ENCODE data around the gene RAB3GAP2. TPM values are rescaled to one million over a fixed set of nuclear protein-coding genes. Genes with fewer than 3 reads are reported as not detected.

Gene RAB3GAP2
- total and polyA plus RNA-seq, 12 donors = 8.0 to 45.0 (median 30.0) TPM

DNA sequence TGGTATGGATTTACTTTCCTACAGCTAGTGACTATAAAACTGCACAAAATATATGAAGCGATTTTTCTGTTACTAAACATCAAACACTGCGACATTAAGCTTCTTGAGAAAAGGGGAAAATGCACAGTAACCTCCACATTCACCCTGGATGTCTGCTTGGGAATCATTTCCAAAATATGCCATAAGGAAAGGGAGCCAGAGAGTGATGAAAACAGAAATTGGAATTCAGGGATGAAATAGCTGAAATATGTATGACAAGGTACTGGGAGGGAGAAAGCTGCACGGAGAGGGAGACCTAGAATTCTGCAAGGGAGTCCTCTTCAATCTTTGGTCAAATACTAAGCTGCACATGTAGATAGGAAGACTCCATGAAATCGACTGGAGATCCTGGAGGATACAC lies 31.6 kb upstream of the RAB3GAP2 start:
- intact Hi-C loops (cut with DNase I) = no loop called here
- H3K4me3 ChIP-seq = no peak overlapping the region
- 72 to 85% (median 74%) methylated on average over 4 of the region's 4 CpGs for WGBS, 4 donors

DNA sequence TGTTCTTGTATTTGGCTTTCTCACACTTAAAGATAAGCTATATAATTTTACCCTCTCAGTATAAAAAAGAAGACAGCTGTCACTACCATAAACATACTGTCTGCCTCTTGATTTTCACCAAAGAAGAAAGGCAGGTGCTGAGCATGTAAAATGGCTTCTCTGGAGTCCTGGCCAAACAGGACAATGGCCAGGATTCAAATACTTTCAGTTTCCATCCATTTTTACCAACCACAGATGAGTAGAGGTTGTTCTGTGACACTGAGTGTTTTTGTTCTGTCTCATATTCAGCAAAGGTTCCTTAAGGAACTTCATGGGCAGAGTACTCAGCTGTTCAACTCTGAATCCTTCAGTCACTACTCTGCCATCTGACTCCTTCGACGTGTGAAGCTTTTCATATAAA lies 29.4 kb upstream of the RAB3GAP2 start:
- no peak for TF ChIP-seq POLR2A (IDR thresholded peaks at IDR 0.05)
- TF ChIP-seq, protein P1, sequence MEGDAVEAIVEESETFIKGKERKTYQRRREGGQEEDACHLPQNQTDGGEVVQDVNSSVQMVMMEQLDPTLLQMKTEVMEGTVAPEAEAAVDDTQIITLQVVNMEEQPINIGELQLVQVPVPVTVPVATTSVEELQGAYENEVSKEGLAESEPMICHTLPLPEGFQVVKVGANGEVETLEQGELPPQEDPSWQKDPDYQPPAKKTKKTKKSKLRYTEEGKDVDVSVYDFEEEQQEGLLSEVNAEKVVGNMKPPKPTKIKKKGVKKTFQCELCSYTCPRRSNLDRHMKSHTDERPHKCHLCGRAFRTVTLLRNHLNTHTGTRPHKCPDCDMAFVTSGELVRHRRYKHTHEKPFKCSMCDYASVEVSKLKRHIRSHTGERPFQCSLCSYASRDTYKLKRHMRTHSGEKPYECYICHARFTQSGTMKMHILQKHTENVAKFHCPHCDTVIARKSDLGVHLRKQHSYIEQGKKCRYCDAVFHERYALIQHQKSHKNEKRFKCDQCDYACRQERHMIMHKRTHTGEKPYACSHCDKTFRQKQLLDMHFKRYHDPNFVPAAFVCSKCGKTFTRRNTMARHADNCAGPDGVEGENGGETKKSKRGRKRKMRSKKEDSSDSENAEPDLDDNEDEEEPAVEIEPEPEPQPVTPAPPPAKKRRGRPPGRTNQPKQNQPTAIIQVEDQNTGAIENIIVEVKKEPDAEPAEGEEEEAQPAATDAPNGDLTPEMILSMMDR (IDR thresholded peaks at IDR 0.05) = no peak
- no peak overlapping the region for H3K27ac ChIP-seq
- no peak overlapping the region for H3K4me3 ChIP-seq
- no peaks in the 10 kb centered on the region for H3K9me3 ChIP-seq (replicated peaks in 1 of 3)
- intact Hi-C loops (cut with DNase I) = no loop called here
- WGBS, 4 donors = 43 to 47% (median 45%) methylated on average over 2 of the region's 2 CpGs
- no peaks in the 10 kb centered on the region for H3K27me3 ChIP-seq
- peaks cover 0 to 11% of the 10 kb centered on the region in 2 donors for H3K4me1 ChIP-seq (replicated peaks in 1 of 2)
- no peak for DNase-seq
- no peaks in the 10 kb centered on the region for H3K36me3 ChIP-seq (replicated peaks in 1 of 2)

More for the DNA sequence above, 31.6 kb upstream of the RAB3GAP2 start:
- Histone ChIP-seq H3K36me3 (replicated peaks in 1 of 2) (no peaks in the 10 kb centered on the region), H3K27ac (no peak overlapping the region), H3K9me3 (replicated peaks in 1 of 3) (no peaks in the 10 kb centered on the region), H3K4me1 (replicated peaks in 1 of 2) (peaks cover 0 to 11% of the 10 kb centered on the region in 2 donors), H3K27me3 (no peaks in the 10 kb centered on the region)
- no peak for TF ChIP-seq POLR2A (IDR thresholded peaks at IDR 0.05)
- TF ChIP-seq, protein P1 (IDR thresholded peaks at IDR 0.05) = no peak
- DNase-seq = no peak

DNA sequence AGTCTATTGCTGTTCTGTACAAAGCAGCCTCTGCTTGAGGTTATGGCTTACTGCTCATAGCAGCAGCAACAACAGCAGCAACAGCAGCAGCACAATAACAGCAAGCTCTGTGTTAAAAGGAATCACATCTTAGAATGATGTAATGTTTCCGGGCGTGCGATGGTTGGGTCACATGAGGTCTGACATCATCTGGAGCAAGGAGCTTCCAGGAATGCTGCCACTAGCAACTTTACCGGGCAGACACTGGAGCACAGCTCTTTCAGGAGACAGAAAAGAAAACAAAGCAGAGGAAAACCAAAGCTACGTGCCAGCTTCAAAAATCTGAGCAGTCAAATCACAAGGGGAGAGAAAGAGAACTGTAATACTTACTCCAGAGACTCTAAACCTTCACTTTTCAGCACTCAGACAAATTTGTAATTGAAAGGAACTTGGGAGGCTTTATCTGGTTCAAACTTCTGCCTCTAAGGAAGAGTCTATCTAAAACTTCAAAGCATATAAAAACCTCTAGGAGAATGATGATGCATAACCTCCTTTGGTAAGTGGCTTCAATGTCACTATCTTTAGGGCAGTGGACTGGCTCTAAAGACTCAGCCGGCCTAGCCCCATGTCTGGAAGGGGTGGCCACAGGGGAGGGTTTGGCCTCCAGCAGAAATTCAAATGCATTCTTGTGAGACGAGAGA lies 28.3 kb upstream of the RAB3GAP2 start:
- no peak for TF ChIP-seq POLR2A (IDR thresholded peaks at IDR 0.05)
- TF ChIP-seq, protein P1 (IDR thresholded peaks at IDR 0.05) = no peak
- Histone ChIP-seq H3K27ac (peak overlapping the region in 3 of 5 donors; percentile 60 to 80 (median 61)), H3K9me3 (replicated peaks in 1 of 3) (no peaks in the 10 kb centered on the region), H3K36me3 (replicated peaks in 1 of 2) (no peaks in the 10 kb centered on the region), H3K4me3 (no peak overlapping the region), H3K27me3 (no peaks in the 10 kb centered on the region), H3K4me1 (replicated peaks in 1 of 2) (peaks cover 0 to 11% of the 10 kb centered on the region in 2 donors)
- 21 to 33% (median 30%) methylated on average over 7 of the region's 7 CpGs for WGBS, 4 donors
- peak; percentile 52 to 92 (median 78) for DNase-seq
- intact Hi-C loops (cut with DNase I) = no loop called here

DNA sequence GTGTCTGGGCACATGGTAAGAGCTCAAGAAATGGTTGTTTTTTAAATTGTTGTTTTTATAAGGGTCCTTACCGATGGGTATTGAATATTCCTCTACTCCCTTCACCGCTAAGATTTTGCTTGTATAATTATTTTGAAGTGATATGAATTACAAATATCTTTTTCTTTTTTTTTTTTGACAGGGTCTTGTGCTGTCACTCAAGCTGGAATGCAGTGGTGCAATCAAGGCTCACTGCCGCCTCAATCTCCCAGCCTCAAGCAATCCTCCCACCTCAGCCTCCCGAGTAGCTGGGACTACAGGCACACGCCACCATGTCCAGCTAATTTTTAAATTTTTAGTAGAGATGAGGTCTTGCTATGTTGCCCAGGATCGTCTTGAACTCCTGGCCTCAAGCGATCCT lies 27.1 kb upstream of the RAB3GAP2 start:
- Histone ChIP-seq H3K36me3 (replicated peaks in 1 of 2) (no peaks in the 10 kb centered on the region), H3K27me3 (no peaks in the 10 kb centered on the region), H3K4me3 (no peak overlapping the region), H3K9me3 (replicated peaks in 1 of 3) (no peaks in the 10 kb centered on the region), H3K4me1 (replicated peaks in 1 of 2) (peaks cover 0 to 11% of the 10 kb centered on the region in 2 donors), H3K27ac (no peak overlapping the region)
- TF ChIP-seq POLR2A (IDR thresholded peaks at IDR 0.05) = no peak
- TF ChIP-seq, protein P1 (IDR thresholded peaks at IDR 0.05) = no peak
- intact Hi-C loops (cut with DNase I) = no loop called here
- DNase-seq = no peak
- 86 to 95% (median 93%) methylated on average over 7 of the region's 7 CpGs for WGBS, 4 donors
